A549 (cell line): ENCODE results near the gene KIF2B. TPM values are rescaled to one million over a fixed set of nuclear protein-coding genes. Genes with fewer than 3 reads are reported as not detected.
"Not testable (repeated sequence)": the region's sequence is repeated elsewhere in the genome, so short reads cannot be mapped to it uniquely, and the experiment has no call there.

Experiments used
- ATAC-seq, 2 experiments: fragments of 200-7000 bp in 1 of 2; fragments of >200 bp in 1 of 2; cut with Nextera tagmentation in 1 of 2; cut with Tn5 transposase in 1 of 2; 3 replicates each; pipeline versions ENCODE4 v1.8.0 to v1.9.1; 2018 to 2020; ENCODE audit warnings: mild to moderate bottlenecking in 1 of 2, moderate library complexity in 1 of 2
- CTCF ChIA-PET: fragments of 300-600 bp; sonication (Branson Sonifier 250); formaldehyde crosslinking; extraction: SDS; loops from one replicate; lab custom pipeline; 2021; ENCODE audit warnings: antibody characterized with exemption, inconsistent platforms; lab: Yijun Ruan, JAX
- POLR2A ChIA-PET: fragments of 350-600 bp; formaldehyde crosslinking; extraction: SDS; loops from one replicate; lab custom pipeline; 2021; ENCODE audit warnings: antibody characterized with exemption, inconsistent platforms; lab: Yijun Ruan, JAX
- DNase-seq, 2 experiments: peaks; one replicate each; pipeline versions ENCODE4 v3.0.0 to v3.0.0-alpha.2; 2011 to 2016; ENCODE audit warnings: low read depth in 1 of 2, low spot score in 1 of 2
- FAIRE-seq: peaks from 2 replicates; lab custom pipeline; 2011; peaks lifted over from hg19 to GRCh38; lab: Jason Lieb, UNC
- H3K27ac ChIP-seq, 2 experiments: fragments of >200 bp; sonication (Bioruptor Twin); formaldehyde crosslinking; 3 replicates each; pipeline ENCODE4 v1.5.1; 2016 to 2017
- H3K4me1 ChIP-seq: fragments of >200 bp; sonication (Bioruptor Twin); formaldehyde crosslinking; 3 replicates; pipeline ENCODE4 v1.6.1; 2016
- H3K4me2 ChIP-seq: fragments of >200 bp; sonication (Bioruptor Twin); formaldehyde crosslinking; 3 replicates; pipeline ENCODE4 v1.6.1; 2016
- H3K4me3 ChIP-seq: fragments of >200 bp; sonication (Bioruptor Twin); formaldehyde crosslinking; 3 replicates; pipeline ENCODE4 v1.5.1; 2016
- H3K9me3 ChIP-seq: fragments of >200 bp; sonication (Bioruptor Twin); formaldehyde crosslinking; 3 replicates; pipeline ENCODE4 v1.6.1; 2016
- CBX8 ChIP-seq: fragments of 200-600 bp; sonication (generic); IDR thresholded peaks from 2 replicates; pipeline ENCODE4 v1.6.1; 2016
- FOSB ChIP-seq: fragments of 250-450 bp; sonication (Bioruptor Pico); IDR thresholded peaks from 2 replicates; pipeline ENCODE4 v1.5.0; 2020; ENCODE audit warnings: mild to moderate bottlenecking, moderate library complexity
- FOXS1 ChIP-seq: fragments of 250-450 bp; sonication (Bioruptor Pico); IDR thresholded peaks from 2 replicates; pipeline ENCODE4 v1.5.0; 2020; ENCODE audit warnings: mild to moderate bottlenecking, moderate library complexity
- GATA3 ChIP-seq: IDR thresholded peaks from 2 replicates; pipeline ENCODE4 v1.6.1; 2012; ENCODE audit warnings: borderline replicate concordance
- HES2 ChIP-seq: fragments of >200 bp; sonication (Bioruptor Twin); formaldehyde crosslinking; IDR thresholded peaks from 2 replicates; pipeline ENCODE4 v1.6.1; 2016
- HOXB5 ChIP-seq: fragments of 250-450 bp; sonication (Bioruptor Pico); IDR thresholded peaks from 2 replicates; pipeline ENCODE4 v1.5.0; 2020; ENCODE audit warnings: mild to moderate bottlenecking, moderate library complexity
- JUNB ChIP-seq: fragments of >200 bp; sonication (Bioruptor Twin); formaldehyde crosslinking; IDR thresholded peaks from 2 replicates; pipeline ENCODE4 v1.6.1; 2016
- MAZ ChIP-seq: fragments of 150-350 bp; IDR thresholded peaks from 2 replicates; pipeline ENCODE4 v1.6.1; 2014; ENCODE audit warnings: antibody characterized with exemption, low read depth, low read length, borderline replicate concordance
- POLR2AphosphoS2 ChIP-seq: conservative IDR thresholded peaks from 2 replicates; pipeline ENCODE4 v1.6.1; 2012; ENCODE audit warnings: low read length, improper control_type of control experiment, inconsistent platforms
- RAD21 ChIP-seq, 2 experiments: fragments of >200 bp in 1 of 2; sonication (Bioruptor Twin) in 1 of 2; formaldehyde crosslinking in 1 of 2; IDR thresholded peaks in 1 of 2; conservative IDR thresholded peaks in 1 of 2; 2 replicates in 1 of 2; 3 replicates in 1 of 2; pipeline ENCODE4 v1.6.1; 2012 to 2018; ENCODE audit warnings: inconsistent platforms in 1 of 2
- SMC3 ChIP-seq: fragments of >200 bp; sonication (Bioruptor Twin); formaldehyde crosslinking; IDR thresholded peaks from 3 replicates; pipeline ENCODE4 v1.6.1; 2018; ENCODE audit warnings: inconsistent platforms
- SREBF2 ChIP-seq: fragments of 450-650 bp; IDR thresholded peaks from 2 replicates; pipeline ENCODE4 v1.6.1; 2014; ENCODE audit warnings: mild to moderate bottlenecking, moderate library complexity
- WGBS: methylation state at CpG from one replicate; pipeline ENCODE4 v1.1.6; 2017; ENCODE audit errors: missing lambda C conversion rate; 5-methylcytosine and 5-hydroxymethylcytosine counted together
- polyA plus RNA-seq, 4 experiments: library from polyadenylated mRNA; depleted of rRNA in 3 of 4; stranded (reverse); fragments of >200 nt; fragmentation: RNase III in 1 of 4; extraction: RNeasy Plus Mini Kit Qiagen cat#74134 plus additional on column Dnase treatment in 1 of 4; gene quantifications; 2 replicates in 3 of 4; 3 replicates in 1 of 4; pipeline ENCODE4 v1.2.3, GENCODE V29; 2011 to 2017
- TF ChIP-seq, protein P1 (sequence below): fragments of 200-600 bp; sonication (generic); IDR thresholded peaks from 2 replicates; pipeline ENCODE4 v1.6.1; 2016; ENCODE audit warnings: antibody characterized with exemption, mild to moderate bottlenecking, moderate library complexity

The KIF2B gene
- polyA plus RNA-seq, 2 of the 4 experiments (the other 2 are of a cell fraction): not detected

- no peak for TF ChIP-seq CBX8
- TF ChIP-seq, all 56 proteins: peak for 0
- ChIA-PET CTCF (no interaction called here), POLR2A (no interaction called here)
- 60% methylated on average over 30 of the region's 32 CpGs for WGBS
- DNase-seq (no peak), FAIRE-seq (no peak), ATAC-seq (no peak)
- Histone ChIP-seq H3K4me3 (no peak overlapping the region), H3K4me2 (no peak overlapping the region), H3K4me1 (no peaks in the 10 kb centered on the region), H3K9me3 (no peaks in the 10 kb centered on the region; the same call in 2 of the 3 replicates), H3K27ac (no peak overlapping the region)
Measured at GRCh38 chr17:53823341-53824050, 769 bp downstream of the KIF2B start.

- CTCF ChIA-PET, H3K4me3 ChIP-seq, H3K4me1 ChIP-seq, H3K9me3 ChIP-seq, FAIRE-seq, H3K27ac ChIP-seq, ATAC-seq, H3K4me2 ChIP-seq, DNase-seq: not testable (repeated sequence)
- POLR2A ChIA-PET: interaction anchor here (0.6 kb wide), 1 partner anchor 245 kb away, joined by 9 read pairs; no protein-coding TSS in a partner anchor
- WGBS: 20% methylated on average over 8 of the region's 8 CpGs
Measured at GRCh38 chr17:53834771-53835170, 12.0 kb downstream of the KIF2B start.

DNA sequence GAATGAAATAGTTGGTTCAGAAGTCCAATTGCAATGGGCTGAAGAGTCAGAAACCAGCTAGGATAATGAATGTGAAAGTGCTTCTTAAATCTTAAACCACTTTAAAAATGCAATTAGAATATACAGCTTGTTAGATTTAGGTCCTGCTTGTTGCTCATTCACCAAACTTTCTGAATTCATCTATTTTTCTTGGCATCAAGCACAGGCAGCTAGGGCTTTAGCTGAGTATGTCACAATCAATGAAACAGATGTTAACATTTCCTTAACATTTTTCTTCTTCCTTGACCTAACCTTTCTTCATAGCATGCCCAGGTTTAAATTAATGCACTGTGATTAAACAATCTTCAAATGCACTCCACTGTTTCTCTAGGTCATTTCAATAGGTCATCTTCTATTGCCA is 14.4 kb downstream of the KIF2B start:
- ATAC-seq: no peak
- no peak for DNase-seq
- H3K4me2 ChIP-seq: no peak overlapping the region
- H3K4me3 ChIP-seq: no peak overlapping the region
- TF ChIP-seq FOSB (CRISPR knock-in tag) (no peak), POLR2AphosphoS2 (no peak), MAZ (no peak), SREBF2 (no peak), HOXB5 (no peak), RAD21 (conservative IDR thresholded peaks at IDR 0.05 in 1 of 2, IDR thresholded peaks at IDR 0.05 in 1 of 2) (no peak)
- POLR2A ChIA-PET: no interaction called here
- H3K27ac ChIP-seq: no peak overlapping the region
- no peaks in the 10 kb centered on the region for H3K4me1 ChIP-seq
- CTCF ChIA-PET: no interaction called here
- 0 out of 3 replicates have a peak, but pooled peaks cover 3% of the 10 kb centered on the region for H3K9me3 ChIP-seq
- FAIRE-seq: no peak

- POLR2A ChIA-PET: no interaction called here
- no peak for TF ChIP-seq FOXS1 (CRISPR knock-in tag)
- TF ChIP-seq SREBF2: no peak
- no peak for TF ChIP-seq SMC3
- TF ChIP-seq, protein P1, sequence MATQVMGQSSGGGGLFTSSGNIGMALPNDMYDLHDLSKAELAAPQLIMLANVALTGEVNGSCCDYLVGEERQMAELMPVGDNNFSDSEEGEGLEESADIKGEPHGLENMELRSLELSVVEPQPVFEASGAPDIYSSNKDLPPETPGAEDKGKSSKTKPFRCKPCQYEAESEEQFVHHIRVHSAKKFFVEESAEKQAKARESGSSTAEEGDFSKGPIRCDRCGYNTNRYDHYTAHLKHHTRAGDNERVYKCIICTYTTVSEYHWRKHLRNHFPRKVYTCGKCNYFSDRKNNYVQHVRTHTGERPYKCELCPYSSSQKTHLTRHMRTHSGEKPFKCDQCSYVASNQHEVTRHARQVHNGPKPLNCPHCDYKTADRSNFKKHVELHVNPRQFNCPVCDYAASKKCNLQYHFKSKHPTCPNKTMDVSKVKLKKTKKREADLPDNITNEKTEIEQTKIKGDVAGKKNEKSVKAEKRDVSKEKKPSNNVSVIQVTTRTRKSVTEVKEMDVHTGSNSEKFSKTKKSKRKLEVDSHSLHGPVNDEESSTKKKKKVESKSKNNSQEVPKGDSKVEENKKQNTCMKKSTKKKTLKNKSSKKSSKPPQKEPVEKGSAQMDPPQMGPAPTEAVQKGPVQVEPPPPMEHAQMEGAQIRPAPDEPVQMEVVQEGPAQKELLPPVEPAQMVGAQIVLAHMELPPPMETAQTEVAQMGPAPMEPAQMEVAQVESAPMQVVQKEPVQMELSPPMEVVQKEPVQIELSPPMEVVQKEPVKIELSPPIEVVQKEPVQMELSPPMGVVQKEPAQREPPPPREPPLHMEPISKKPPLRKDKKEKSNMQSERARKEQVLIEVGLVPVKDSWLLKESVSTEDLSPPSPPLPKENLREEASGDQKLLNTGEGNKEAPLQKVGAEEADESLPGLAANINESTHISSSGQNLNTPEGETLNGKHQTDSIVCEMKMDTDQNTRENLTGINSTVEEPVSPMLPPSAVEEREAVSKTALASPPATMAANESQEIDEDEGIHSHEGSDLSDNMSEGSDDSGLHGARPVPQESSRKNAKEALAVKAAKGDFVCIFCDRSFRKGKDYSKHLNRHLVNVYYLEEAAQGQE: no peak
- TF ChIP-seq JUNB: no peak
- no peak for TF ChIP-seq HOXB5
- TF ChIP-seq GATA3: no peak
- no peak for TF ChIP-seq FOSB (CRISPR knock-in tag)
- no peak for TF ChIP-seq HES2
- no peak for DNase-seq
- no peak overlapping the region for H3K4me3 ChIP-seq
- no peak overlapping the region for H3K27ac ChIP-seq
- CTCF ChIA-PET: no interaction called here
- no peaks in the 10 kb centered on the region for H3K4me1 ChIP-seq
- H3K9me3 ChIP-seq: peaks cover 5% of the 10 kb centered on the region; the same call in 2 of the 3 replicates
- no peak overlapping the region for H3K4me2 ChIP-seq
- FAIRE-seq: no peak
- ATAC-seq: no peak
- WGBS: 3% methylated on average over 5 of the region's 5 CpGs
Measured at GRCh38 chr17:53844491-53845107, 21.9 kb downstream of the KIF2B start.

DNA sequence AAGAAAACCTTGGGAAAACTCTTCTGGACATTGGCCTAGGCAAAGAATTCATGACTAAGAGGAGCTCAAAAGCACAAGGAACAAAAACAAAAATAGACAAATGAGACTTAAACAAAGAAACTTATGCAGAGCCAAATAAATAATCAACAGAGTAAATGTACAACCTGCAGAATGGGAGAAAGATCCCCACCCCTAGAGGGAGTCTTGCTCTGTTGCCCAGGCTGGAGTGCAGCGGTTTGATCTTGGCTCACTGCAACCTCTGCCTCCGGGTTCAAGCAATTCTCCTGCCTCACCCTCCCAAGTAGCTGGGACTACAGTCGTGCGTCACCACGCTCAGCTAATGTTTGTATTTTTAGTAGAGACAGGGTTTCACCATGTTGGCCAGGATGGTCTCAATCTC is 48.4 kb downstream of the KIF2B start:
- H3K4me2 ChIP-seq, DNase-seq, H3K9me3 ChIP-seq, H3K4me3 ChIP-seq, H3K27ac ChIP-seq, ATAC-seq, H3K4me1 ChIP-seq, POLR2A ChIA-PET, FAIRE-seq: not testable (repeated sequence)
- CTCF ChIA-PET: interaction anchor here (0.7 kb wide), 1 partner anchor 228 kb away, joined by 3 read pairs; no protein-coding TSS in a partner anchor
- WGBS: 4% methylated on average over 5 of the region's 5 CpGs
